T follicular helper cell (primary cell): Measurements from ENCODE around the gene CENPO.
A peak's percentile ranks its signal among the peaks of the same experiment; 100 is the strongest.
"Not testable (repeated sequence)": the region's sequence is repeated elsewhere in the genome, so short reads cannot be mapped to it uniquely, and the experiment has no call there.

Source experiments
- DNase-seq: peaks from one replicate; pipeline ENCODE4 v3.0.0-alpha.2; 2020; ENCODE audit warnings: low read depth

CENPO gene

GRCh38 chr2:24824966-24825882, 32.0 kb downstream of the CENPO start:
- DNase-seq: no peak

- DNase-seq: no peak
Observed at GRCh38 chr2:24825883-24826772, 32.9 kb downstream of the CENPO start.

GRCh38 chr2:24826773-24827145, 33.5 kb downstream of the CENPO start:
- no peak for DNase-seq

- peak; percentile 64 for DNase-seq
Observed at GRCh38 chr2:24827321-24828237, 34.4 kb downstream of the CENPO start.

- DNase-seq: no peak
Observed at GRCh38 chr2:24828238-24828996, 35.2 kb downstream of the CENPO start.

GRCh38 chr2:24830351-24830750, 37.1 kb downstream of the CENPO start:
- no peak for DNase-seq

GRCh38 chr2:24830786-24831185, 37.6 kb downstream of the CENPO start:
- no peak for DNase-seq

GRCh38 chr2:24831221-24832072, 38.2 kb downstream of the CENPO start:
- no peak for DNase-seq

- no peak for DNase-seq
Observed at GRCh38 chr2:24832073-24832461, 38.8 kb downstream of the CENPO start.

GRCh38 chr2:24832521-24832920, 39.3 kb downstream of the CENPO start:
- no peak for DNase-seq

- no peak for DNase-seq
Observed at GRCh38 chr2:24832931-24833701, 39.9 kb downstream of the CENPO start.

- no peak for DNase-seq
Observed at GRCh38 chr2:24833821-24834732, 40.9 kb downstream of the CENPO start.

- DNase-seq: no peak
Observed at GRCh38 chr2:24834733-24835395, 41.6 kb downstream of the CENPO start.

GRCh38 chr2:24835411-24835810, 42.2 kb downstream of the CENPO start:
- not testable (repeated sequence) for DNase-seq

GRCh38 chr2:24836206-24836605, 43.0 kb downstream of the CENPO start:
- DNase-seq: no peak

GRCh38 chr2:24836706-24837105, 43.5 kb downstream of the CENPO start:
- no peak for DNase-seq

- DNase-seq: no peak
Observed at GRCh38 chr2:24837996-24838513, 44.8 kb downstream of the CENPO start.
